ENCODE measurements around the gene ALPG.
"Not testable (repeated sequence)": the region's sequence is repeated elsewhere in the genome, so short reads cannot be mapped to it uniquely, and the experiment has no call there.

Gene ALPG

DNA sequence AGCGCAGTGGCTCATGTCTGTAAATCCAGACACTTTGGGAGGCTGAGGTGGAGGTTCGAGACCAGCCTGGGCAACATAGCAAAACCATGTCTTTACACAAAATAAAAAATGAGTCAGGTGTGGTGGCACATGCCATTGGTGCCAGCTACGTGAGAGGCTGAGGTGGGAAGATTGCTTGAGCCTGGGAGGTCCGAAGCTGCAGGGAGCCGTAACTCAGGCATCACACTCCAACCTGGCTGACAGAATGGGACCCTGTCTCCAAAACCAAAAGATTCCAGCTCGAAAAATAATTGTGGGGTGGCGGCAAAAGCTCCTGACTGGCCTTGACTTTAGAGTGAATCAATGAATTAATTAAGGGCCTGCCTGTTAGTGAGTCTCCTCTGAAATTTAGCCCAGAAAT is 29.3 kb upstream of the ALPG start:
- DNase-seq, result no peak

DNA sequence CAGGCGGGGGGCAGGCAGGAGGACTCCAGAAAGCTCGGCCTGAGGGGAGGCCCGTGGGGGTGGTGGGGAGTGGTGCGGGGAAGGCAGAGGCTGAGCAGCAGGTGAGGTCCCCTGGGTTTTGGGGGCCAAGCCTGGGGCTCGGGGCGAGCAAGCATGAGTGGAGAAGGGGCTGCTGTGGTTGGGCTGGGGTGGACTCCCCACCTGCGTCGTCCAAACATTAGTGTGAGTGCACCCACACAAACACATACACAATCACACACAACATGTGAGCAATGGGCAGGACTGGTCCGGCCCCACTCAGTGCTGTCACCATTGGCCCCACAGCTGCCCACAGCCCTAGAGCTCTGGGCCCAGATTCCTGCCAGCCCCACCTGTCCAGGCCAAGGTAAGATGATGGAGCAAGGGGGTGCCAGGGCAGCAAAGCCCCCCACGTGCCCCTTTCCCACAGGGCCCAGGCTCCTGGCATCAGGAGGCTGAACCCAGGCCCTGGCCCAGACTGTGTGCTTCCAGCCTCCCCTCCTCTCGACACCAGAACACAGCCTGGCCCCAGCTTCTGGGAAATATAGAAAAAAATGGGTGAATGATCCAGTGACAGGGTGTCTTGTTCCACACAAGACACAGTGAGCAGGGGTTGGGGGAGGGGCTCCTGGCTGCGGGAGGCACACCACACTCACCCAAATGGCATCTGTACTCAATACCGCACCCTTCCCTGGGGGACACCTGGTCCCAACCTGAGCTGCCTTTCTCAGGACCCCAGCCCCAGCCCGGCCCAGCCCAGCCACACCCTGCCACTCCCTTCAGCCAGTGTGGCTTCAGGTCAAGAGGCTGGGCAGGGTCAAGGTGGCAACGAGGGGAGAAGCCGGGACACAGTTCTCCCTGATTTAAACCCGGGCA is 28.6 kb upstream of the ALPG start:
- no peak for DNase-seq

DNA sequence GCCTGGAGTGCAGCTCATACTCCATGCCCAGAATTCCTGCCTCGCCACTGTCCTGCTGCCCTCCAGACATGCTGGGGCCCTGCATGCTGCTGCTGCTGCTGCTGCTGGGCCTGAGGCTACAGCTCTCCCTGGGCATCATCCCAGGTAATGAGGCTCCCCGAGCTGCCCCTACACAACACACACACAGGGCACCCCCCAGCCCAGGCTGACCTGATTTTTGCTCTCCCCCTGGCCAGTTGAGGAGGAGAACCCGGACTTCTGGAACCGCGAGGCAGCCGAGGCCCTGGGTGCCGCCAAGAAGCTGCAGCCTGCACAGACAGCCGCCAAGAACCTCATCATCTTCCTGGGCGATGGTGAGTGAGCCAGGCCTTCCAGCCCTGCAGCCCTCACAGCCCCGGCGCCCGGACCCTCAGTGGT is 27.9 kb upstream of the ALPG start, which contains the start of gene ALPP:
Gene ALPP (plus strand): TSS at position 17 of the 417 bp plus-strand sequence. CDS start 52 bp downstream, at position 69.
- not testable (repeated sequence) for DNase-seq

DNA sequence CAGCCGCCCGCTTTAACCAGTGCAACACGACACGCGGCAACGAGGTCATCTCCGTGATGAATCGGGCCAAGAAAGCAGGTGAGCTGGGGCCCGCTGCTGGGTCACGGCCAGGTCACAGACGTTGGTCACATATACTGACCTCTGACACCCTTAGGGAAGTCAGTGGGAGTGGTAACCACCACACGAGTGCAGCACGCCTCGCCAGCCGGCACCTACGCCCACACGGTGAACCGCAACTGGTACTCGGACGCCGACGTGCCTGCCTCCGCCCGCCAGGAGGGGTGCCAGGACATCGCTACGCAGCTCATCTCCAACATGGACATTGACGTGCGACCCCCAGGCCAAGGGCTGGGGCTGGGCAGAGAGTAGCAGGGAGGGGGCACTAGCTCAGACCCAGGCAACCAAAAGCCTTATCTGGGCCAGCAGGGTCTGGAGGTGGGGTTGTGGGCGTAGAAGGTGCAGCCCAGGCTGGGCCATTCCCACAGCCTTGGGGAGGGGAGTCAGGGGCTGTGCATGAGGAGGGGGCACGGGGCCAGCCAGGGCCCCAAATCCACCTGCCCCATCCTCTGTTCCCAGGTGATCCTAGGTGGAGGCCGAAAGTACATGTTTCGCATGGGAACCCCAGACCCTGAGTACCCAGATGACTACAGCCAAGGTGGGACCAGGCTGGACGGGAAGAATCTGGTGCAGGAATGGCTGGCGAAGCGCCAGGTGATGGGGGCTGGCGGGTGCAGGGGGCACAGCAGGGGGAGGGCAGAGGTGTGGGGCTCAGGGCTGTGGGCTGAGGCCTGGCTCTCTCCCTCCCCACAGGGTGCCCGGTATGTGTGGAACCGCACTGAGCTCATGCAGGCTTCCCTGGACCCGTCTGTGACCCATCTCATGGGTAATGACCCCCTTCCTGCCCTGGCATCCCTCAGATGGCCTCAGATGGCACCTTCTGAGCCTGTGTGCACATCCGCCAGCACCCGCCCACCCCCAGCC is 26.7 kb upstream of the ALPG start:
- not testable (repeated sequence) for DNase-seq

DNA sequence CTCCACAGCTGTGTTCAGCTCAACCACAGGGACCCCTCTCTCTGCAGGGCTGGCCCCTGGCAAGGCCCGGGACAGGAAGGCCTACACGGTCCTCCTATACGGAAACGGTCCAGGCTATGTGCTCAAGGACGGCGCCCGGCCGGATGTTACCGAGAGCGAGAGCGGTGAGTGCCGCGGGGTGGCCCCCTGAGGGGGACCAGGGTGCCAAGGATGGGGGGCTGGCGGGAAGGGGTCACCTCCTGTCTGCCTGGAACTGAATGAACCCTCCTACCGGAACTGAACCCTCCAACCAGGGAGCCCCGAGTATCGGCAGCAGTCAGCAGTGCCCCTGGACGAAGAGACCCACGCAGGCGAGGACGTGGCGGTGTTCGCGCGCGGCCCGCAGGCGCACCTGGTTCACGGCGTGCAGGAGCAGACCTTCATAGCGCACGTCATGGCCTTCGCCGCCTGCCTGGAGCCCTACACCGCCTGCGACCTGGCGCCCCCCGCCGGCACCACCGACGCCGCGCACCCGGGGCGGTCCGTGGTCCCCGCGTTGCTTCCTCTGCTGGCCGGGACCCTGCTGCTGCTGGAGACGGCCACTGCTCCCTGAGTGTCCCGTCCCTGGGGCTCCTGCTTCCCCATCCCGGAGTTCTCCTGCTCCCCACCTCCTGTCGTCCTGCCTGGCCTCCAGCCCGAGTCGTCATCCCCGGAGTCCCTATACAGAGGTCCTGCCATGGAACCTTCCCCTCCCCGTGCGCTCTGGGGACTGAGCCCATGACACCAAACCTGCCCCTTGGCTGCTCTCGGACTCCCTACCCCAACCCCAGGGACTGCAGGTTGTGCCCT is 25.2 kb upstream of the ALPG start:
- not testable (repeated sequence) for DNase-seq

DNA sequence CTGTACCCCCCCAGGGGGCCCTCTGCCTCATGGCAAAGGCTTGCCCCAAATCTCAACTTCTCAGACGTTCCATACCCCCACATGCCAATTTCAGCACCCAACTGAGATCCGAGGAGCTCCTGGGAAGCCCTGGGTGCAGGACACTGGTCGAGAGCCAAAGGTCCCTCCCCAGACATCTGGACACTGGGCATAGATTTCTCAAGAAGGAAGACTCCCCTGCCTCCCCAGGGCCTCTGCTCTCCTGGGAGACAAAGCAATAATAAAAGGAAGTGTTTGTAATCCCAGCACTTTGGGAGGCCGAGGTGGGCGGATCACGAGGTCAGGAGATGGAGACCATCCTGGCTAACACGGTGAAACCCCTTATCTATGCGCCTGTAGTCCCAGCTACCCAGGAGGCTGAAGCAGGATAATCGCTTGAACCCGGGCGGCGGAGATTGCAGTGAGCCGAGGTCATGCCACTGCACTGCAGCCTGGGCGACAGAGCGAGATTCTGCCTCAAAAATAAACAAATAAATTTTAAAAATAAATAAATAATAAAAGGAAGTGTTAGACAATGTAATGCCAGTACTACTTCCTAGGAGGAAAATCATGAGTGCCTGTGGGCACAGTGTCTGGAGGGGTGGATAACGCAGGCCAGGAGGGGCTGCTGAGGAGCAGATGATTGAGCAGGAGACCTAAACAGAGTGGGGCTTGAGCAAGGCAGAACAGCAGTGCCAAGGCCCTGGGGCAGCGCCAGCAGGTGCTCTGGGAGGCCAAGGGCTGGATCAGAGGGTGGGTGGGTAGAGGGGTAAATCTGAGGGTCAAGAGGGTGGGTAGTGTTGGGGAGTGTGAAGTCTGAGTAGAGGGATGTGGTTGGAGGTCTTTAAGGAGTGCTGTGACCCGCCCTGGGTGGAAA is 24.1 kb upstream of the ALPG start:
- no peak for DNase-seq

DNA sequence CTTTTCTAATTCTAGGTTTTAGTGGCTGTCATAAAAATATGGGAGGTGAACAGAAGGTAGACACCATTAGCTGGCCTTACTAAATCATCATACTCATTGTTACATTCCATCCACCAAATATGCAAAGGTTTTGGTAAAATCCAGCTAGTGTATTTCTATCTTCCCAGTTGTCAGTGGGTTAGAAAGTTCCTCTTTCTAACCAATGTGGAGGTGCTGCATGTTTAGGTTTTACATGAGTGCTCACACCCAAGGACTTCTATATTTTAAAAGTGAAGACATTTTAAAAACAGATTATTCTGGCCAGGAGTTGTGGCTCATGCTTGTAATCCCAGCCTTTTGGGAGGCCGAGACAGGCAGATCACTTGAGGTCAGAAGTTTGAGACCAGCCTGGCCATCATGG is 22.2 kb upstream of the ALPG start:
- no peak for DNase-seq

DNA sequence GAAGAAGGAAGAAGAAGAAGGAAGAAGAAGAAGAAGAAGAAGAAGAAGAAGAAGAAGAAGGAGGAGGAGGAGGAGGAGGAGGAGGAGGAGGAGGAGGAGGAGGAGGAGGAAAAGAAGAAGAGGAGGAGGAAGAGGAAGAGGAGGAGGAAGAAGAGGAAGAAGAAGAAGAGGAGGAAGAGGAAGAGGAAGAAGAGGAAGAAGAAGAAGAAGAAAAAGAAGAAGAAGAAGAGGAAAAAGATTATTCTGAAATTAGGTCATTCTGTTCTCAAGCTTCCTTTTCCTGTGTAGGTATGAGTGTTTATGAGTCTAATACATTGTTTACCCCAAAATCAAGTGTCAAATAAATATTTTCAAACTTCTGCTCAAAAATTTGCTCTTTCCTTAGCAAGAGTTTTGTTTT is 21.6 kb upstream of the ALPG start:
- not testable (repeated sequence) for DNase-seq

DNA sequence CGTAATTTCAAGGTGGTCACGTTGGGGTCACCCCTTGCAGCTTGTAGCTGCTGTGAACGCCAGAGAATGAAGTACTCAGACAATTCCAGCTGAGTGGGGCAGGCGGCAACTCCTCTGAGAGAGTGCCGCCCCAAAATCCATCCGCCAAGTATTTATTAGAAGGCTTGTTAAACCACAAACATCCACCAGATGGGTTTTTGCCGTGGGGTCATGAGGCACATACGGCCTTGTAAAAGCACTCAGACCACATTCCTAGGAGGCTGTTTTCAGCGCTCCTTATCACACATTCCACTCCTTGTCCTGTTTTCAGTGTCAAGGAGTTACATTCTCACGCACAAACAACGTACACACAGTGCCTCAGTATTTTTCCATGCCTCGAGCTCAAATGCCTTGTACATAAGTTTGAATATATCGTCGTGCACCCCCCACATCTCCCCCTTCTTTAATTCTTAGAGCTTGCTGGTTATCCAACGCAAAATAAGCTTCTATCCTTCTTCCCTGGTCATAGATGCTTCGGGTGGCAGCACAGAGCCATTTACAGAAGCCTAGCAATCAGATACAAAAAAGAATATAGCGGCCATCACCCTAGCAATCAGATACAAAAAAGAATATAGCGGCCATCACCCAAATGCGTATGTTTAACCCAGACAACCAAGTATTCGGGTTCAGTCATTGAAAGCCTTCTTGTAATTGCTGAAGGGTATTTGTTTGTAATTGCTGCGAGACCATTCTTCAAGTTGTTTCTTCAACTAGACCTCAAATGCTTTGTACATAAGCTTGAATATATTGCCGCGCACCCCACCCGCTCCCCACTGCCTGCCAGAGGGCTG is 20.8 kb upstream of the ALPG start:
- no peak for DNase-seq

DNA sequence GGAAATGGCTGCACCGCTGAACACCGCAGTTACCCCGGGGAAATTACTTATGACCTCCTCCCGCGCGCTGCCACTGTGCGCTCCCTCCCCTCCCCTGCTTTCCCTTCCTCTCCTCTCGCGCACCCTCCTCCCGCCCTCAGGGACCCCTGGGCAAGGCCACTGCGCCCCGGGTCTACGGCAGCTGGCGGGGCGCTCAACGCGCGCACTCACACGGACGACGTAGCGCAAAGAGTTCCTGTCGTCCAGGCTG is 20.2 kb upstream of the ALPG start:
- no peak for DNase-seq

DNA sequence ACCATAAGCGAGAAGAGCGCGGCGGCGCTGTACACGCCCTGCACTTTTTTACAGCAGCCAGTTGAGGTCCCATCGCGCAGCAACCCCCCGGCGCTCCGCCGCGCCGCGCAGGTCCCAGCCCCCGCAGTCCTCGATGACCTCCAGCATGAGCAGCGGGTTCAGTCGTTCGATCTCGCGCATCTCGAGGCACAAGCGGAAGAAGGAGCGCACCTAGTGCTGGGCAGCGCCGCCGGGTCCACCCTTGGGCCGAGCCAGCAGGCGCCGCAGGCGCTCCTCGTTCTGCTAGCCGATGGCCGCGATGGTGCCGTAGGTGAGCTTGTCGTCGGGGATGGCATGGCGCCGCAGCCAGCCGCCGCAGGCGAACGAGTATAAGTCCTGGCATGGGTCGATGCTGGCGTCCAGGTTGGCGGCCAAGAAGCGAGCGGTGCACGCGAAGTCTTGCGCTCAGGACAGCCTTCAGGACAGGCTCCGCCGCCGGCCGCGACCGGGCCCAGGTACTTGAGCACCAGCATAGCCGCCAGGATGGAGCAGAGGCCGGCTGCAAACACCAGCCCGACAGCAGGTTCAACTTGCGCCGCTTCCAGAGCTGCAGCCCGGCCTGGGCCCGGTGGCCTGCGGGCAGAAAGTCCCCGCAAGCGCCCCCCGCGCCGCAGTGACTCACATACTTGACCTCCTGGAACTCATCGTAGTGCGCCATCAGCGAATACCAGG is 19.7 kb upstream of the ALPG start:
- DNase-seq, result no peak

DNA sequence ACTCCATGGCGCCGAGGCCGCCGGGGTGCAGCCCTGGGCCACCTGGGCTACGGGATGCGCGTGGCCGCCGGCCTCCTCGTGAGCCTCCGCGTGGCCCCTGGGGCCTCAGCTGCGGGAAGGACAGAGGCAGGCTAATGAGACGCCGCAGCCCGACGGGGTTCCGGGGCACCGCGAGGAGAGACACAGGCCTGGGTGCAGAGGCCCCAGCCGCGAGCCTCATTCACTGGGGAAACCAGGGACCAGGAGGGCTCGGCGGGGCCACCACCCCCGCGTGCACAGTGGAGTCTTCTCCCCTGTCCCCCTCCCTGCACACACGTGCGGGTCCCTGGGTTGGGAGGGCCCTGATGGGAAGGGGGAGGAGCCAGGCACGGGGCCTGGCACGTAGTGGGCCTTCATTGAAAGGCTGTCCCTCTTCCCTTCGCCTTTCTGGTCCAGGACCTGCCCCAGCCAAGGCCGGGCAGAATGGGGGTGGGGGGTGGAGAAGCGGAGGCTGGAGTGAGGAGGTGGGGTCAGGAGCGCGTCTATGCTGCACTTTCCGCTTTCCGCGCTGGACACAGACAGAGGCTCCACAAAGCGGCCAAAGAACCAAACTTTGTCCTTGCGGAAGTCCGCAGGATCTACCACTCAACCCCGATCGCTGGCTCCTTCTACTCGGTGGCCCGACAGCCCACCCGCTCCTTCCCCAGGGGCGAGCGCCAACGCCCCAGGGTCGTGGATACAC is 19.0 kb upstream of the ALPG start:
- no peak for DNase-seq

DNA sequence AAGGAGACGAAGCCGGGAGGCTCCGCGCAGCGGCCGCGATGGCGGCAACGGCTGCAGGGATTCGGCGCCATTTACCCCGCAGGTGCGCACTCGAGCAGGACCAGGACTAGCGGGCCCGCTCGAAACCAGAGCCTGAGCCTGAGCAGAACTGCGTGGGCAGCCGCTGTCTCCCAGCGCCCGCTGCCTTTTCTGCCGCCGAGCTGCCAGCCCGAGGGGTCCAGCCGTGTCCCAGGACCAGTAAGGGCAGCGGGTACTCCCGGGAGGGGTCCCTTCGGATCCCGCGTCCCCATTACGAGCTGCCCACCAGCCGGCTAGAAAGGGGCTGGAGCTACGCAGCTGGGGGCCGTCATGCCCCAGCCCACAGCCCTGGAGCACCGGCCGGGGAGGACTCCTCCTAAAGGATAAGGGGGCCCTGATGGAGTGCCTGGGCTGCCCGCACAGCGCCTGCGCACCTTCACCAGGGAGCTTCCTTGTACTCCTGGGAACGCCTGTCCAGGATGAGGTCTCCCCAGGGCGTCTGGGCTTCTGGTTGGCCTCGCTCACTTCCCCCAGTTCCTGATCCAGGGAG is 18.2 kb upstream of the ALPG start:
- DNase-seq, result no peak

DNA sequence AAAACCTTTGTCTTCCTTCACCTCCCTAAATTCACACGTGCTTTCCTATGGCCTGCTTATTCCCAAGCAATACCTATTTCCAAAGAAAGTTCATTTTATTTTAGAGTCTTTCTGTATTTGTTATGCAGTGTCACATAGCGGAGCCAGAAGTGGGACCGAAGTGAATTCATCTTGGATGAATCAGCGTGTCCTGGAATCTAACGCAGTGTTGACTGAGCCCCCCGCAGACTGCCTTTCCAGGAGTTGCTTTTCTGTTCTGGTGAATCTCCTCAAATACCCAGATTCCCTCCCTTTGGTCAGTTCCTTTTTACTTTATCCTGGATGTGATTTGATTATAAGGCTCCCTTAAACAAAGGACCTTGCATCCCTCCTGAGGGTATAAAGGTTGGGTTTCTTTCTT is 17.3 kb upstream of the ALPG start:
- no peak for DNase-seq

DNA sequence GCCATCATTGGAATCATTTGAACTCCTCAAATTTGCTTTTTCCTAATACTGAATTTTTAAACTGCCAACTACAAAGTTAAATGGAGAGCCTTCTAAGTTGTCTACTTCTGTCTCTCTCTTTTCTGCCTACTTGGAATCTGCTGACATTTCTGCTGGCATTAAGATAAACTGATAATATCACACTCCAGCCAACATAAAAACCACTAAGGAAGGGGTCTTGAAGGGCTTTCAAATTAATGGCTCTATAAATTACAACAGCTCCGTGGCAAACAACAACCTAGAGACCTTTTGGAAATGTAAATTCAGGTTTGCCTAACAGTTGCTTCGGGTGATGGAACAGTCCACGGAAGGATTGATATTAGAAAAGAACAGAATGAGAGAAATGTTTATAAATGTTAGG is 16.0 kb upstream of the ALPG start:
- DNase-seq, result no peak

DNA sequence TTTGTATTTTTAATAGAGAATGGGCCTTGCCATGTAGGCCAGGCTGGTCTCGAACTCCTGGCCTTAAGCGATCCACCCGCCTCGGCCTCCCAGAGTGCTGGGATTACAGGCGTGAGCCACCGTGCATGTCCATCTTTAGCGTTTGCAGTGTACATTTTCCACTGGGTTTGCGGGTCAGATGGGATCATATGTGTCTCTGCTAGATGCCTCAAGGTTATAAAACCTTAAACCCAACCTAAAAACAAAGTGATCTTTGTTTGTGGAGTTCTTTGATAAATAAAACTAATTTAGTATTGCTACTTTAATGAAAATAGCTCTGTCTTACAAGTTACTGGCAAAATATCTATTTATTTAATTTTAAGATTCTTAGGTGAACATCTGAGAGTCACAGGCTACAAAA is 13.1 kb upstream of the ALPG start:
- DNase-seq, result no peak

DNA sequence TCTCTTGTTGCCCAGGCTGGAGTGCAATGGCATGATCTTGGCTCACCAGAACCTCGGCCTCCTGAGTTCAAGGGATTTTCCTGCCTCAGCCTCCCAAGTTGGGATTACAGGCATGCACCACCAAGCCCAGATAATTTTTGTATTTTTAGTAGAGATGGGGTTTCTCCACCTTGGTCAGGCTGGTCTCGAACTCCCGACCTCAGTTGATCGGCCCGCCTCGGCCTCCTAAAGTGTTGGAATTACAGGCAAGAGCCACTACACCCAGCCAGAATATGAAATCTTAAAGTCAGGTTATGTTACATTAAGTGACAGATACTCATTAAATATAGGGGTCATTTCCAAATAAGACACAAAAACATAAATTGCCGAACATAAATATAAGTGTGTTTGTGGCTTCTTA is 12.2 kb upstream of the ALPG start:
- not testable (repeated sequence) for DNase-seq

DNA sequence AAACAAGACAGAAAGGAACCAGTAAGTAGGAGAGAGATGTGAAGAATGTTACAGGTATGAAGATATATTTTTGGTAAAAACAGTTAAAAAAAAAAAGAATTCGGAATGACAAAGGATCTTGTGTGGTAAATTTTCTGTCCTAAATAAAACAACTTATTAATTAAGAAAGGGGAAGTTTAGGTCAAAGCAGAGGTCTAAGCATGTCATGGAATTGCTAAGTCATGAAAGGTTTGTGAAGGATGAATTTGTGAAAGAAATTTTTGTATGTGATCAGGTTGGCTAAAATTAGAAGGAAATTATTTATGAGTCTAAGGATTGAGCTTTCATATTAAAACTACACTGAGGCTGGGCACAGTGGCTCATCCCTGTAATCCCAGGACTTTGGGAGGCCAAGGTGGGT is 11.1 kb upstream of the ALPG start:
- no peak for DNase-seq

DNA sequence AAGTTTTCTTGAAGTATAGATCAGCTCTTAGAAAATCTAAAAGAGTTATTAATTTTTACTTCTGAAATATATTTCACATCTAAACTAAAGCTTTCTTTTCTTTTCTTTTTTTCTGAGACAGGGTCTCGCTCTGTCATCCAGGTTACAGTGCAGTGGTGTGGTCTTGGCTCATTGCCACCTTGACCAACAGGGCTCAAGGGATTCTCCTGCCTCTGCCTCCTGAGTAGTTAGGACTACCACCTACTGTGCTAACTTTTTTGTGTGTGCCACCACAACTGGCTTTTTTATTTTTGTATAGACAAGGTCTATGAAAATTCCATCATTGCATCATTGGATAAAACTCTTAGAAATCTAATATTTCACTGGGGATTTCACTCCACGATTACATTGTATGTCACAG is 10.0 kb upstream of the ALPG start:
- no peak for DNase-seq
